Measurements from ENCODE around the gene UTP25. TPM values are rescaled to one million over a fixed set of nuclear protein-coding genes. Genes with fewer than 3 reads are reported as not detected.

Gene UTP25
- total RNA-seq, 1 experiment from 2014 or later = 14.3 TPM

DNA sequence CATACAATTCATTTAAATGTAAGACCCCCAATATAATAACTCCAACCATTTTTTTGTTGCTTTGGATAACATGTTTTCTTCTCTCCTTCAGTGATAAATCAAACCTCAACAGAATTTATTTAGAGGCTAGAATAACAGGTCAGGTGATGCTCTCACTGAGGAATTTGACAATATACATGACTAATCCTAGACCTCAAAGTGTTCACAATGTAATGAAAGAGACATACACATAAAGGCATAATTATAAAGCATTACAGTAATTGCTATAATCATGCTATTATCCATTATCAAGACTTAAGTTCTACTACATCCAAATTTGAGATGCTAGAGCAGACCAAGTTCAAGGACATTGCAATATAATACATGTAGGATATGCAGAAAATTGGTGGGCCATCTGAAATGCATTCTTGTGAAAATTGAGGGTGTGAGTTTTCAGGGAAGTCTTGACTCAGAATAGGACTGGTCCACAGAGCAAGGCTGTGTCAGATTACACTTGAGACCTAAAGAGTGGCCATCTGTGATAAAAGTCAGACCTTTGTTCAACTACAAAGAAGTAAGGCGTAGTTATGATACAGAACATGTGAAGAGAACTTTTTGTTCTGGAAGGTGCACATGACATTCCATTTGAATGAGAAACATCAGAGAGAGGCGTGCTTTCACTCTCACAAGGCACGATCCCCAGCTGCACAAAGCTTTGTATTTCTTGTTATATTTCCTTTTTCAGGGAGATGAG lies 45.5 kb downstream of the UTP25 start:
- intact Hi-C loops (cut with micrococcal nuclease) = loop anchor here (10.0 kb wide), 1 partner anchor 442 kb away; no protein-coding TSS in a partner anchor
- peaks cover 31% of the 10 kb centered on the region for H3K4me1 ChIP-seq (ENCODE audit: insufficient read depth, low read length)

DNA sequence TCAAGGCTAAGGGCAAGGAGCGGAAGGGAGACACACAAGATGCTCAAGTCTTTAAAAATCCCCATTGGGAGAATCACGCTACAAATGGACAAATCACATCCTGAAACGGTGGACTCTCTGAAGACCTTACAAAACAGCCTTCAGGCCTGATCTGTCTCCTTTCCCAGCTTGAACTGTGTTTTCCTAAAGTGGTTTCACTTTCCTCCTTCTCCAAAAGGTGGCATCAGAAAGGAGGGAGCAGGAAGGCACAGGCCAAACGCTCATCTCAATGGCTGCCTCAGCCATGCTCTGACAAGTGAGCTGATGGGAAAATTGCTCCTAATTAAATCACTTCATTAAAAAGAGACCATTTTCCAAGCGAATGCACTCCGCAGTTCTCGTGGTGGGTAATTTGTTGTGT lies 47.7 kb downstream of the UTP25 start:
- Histone ChIP-seq H3K36me3 (ENCODE audit: low read depth, low read length) (no peaks in the 10 kb centered on the region), H4K20me1 (ENCODE audit: low read length) (no peaks in the 10 kb centered on the region), H3K27me3 (ENCODE audit: low read length) (no peaks in the 10 kb centered on the region), H2AFZ (ENCODE audit: low read length) (peak overlapping the region; percentile 67), H3K79me2 (ENCODE audit: low read length) (no peaks in the 10 kb centered on the region), H3K9me2 (replicated peaks; ENCODE audit: low read length) (no peaks in the 10 kb centered on the region), H3K4me2 (ENCODE audit: low read length) (peak overlapping the region; percentile 42), H3F3A (ENCODE audit: low read length, unreplicated experiment) (no peaks in the 10 kb centered on the region), H3K27ac (ENCODE audit: low read length) (no peak overlapping the region), H3K9me3 (ENCODE audit: low read length) (no peaks in the 10 kb centered on the region), H3K4me1 (ENCODE audit: insufficient read depth, low read length) (peaks cover 46% of the 10 kb centered on the region), H3K4me3 (ENCODE audit: low read length) (no peak overlapping the region), H3K9ac (ENCODE audit: low read length) (no peak overlapping the region)
- BruUV-seq (replicated peaks) = no TSS peak
- CTCF ChIA-PET = interaction anchor here (0.7 to 1.1 kb wide), 2 partner anchors 9 to 114 kb away, joined by 3 read pairs; no protein-coding TSS in a partner anchor
- DNase-seq = peak; percentile 72
- ATAC-seq = peak; percentile 47
- intact Hi-C loops (cut with micrococcal nuclease) = loop anchor here (1.0 to 10.0 kb wide), 2 partner anchors 114 to 439 kb away; no protein-coding TSS in a partner anchor
- no peak for TF ChIP-seq EZH2phosphoT487 (IDR thresholded peaks at IDR 0.05; ENCODE audit: borderline replicate concordance, low read length)
- TF ChIP-seq, protein P1, sequence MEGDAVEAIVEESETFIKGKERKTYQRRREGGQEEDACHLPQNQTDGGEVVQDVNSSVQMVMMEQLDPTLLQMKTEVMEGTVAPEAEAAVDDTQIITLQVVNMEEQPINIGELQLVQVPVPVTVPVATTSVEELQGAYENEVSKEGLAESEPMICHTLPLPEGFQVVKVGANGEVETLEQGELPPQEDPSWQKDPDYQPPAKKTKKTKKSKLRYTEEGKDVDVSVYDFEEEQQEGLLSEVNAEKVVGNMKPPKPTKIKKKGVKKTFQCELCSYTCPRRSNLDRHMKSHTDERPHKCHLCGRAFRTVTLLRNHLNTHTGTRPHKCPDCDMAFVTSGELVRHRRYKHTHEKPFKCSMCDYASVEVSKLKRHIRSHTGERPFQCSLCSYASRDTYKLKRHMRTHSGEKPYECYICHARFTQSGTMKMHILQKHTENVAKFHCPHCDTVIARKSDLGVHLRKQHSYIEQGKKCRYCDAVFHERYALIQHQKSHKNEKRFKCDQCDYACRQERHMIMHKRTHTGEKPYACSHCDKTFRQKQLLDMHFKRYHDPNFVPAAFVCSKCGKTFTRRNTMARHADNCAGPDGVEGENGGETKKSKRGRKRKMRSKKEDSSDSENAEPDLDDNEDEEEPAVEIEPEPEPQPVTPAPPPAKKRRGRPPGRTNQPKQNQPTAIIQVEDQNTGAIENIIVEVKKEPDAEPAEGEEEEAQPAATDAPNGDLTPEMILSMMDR (conservative IDR thresholded peaks at IDR 0.05; ENCODE audit: low read depth, low read length) = peak; percentile 78
- POLR2A ChIA-PET (ENCODE audit: unreplicated experiment) = interaction anchor here (0.6 kb wide), 1 partner anchor 20 kb away, joined by 3 read pairs; no protein-coding TSS in a partner anchor

More for the DNA sequence above, 45.5 kb downstream of the UTP25 start:
- Histone ChIP-seq H4K20me1 (ENCODE audit: low read length) (no peaks in the 10 kb centered on the region), H3K4me2 (ENCODE audit: low read length) (peak overlapping the region; percentile 40), H3K36me3 (ENCODE audit: low read depth, low read length) (no peaks in the 10 kb centered on the region), H3K9me3 (ENCODE audit: low read length) (no peaks in the 10 kb centered on the region), H3K27me3 (ENCODE audit: low read length) (no peaks in the 10 kb centered on the region), H3K4me3 (ENCODE audit: low read length) (no peak overlapping the region), H3K79me2 (ENCODE audit: low read length) (no peaks in the 10 kb centered on the region), H3F3A (ENCODE audit: low read length, unreplicated experiment) (no peaks in the 10 kb centered on the region), H3K27ac (ENCODE audit: low read length) (peak overlapping the region; percentile 29), H2AFZ (ENCODE audit: low read length) (0 out of 2 replicates have a peak overlapping the region, but pooled peaks have one; percentile 5), H3K9me2 (replicated peaks; ENCODE audit: low read length) (no peaks in the 10 kb centered on the region), H3K9ac (ENCODE audit: low read length) (no peak overlapping the region)
- BruUV-seq (replicated peaks) = no TSS peak
- ATAC-seq (peak; percentile 65), DNase-seq (peak; percentile 68)
- CTCF ChIA-PET = interaction anchor here (0.5 kb wide), 1 partner anchor 53 kb away, joined by 3 read pairs; no protein-coding TSS in a partner anchor
- POLR2A ChIA-PET (ENCODE audit: unreplicated experiment) = no interaction called here
- TF ChIP-seq, protein P1 (conservative IDR thresholded peaks at IDR 0.05; ENCODE audit: low read depth, low read length) = no peak
- TF ChIP-seq EZH2 (IDR thresholded peaks at IDR 0.05; ENCODE audit: low read length, unreplicated experiment) (no peak), EZH2phosphoT487 (IDR thresholded peaks at IDR 0.05; ENCODE audit: borderline replicate concordance, low read length) (no peak)
